Measurements from ENCODE around the gene MAPT. TPM values are rescaled to one million over a fixed set of nuclear protein-coding genes. Genes with fewer than 3 reads are reported as not detected.
A peak's percentile ranks its signal among the peaks of the same experiment; 100 is the strongest.

Gene MAPT
- total and polyA plus RNA-seq, 2 of the 13 experiments (the other 11 are each of a cell fraction or from before 2014, with no cell fraction given), result 2.1 to 2.8 TPM

DNA sequence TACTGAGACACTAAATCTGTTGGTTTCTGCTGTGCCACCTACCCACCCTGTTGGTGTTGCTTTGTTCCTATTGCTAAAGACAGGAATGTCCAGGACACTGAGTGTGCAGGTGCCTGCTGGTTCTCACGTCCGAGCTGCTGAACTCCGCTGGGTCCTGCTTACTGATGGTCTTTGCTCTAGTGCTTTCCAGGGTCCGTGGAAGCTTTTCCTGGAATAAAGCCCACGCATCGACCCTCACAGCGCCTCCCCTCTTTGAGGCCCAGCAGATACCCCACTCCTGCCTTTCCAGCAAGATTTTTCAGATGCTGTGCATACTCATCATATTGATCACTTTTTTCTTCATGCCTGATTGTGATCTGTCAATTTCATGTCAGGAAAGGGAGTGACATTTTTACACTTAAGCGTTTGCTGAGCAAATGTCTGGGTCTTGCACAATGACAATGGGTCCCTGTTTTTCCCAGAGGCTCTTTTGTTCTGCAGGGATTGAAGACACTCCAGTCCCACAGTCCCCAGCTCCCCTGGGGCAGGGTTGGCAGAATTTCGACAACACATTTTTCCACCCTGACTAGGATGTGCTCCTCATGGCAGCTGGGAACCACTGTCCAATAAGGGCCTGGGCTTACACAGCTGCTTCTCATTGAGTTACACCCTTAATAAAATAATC, 119.3 kb downstream of the MAPT start (continued):
- TF ChIP-seq, protein P1, sequence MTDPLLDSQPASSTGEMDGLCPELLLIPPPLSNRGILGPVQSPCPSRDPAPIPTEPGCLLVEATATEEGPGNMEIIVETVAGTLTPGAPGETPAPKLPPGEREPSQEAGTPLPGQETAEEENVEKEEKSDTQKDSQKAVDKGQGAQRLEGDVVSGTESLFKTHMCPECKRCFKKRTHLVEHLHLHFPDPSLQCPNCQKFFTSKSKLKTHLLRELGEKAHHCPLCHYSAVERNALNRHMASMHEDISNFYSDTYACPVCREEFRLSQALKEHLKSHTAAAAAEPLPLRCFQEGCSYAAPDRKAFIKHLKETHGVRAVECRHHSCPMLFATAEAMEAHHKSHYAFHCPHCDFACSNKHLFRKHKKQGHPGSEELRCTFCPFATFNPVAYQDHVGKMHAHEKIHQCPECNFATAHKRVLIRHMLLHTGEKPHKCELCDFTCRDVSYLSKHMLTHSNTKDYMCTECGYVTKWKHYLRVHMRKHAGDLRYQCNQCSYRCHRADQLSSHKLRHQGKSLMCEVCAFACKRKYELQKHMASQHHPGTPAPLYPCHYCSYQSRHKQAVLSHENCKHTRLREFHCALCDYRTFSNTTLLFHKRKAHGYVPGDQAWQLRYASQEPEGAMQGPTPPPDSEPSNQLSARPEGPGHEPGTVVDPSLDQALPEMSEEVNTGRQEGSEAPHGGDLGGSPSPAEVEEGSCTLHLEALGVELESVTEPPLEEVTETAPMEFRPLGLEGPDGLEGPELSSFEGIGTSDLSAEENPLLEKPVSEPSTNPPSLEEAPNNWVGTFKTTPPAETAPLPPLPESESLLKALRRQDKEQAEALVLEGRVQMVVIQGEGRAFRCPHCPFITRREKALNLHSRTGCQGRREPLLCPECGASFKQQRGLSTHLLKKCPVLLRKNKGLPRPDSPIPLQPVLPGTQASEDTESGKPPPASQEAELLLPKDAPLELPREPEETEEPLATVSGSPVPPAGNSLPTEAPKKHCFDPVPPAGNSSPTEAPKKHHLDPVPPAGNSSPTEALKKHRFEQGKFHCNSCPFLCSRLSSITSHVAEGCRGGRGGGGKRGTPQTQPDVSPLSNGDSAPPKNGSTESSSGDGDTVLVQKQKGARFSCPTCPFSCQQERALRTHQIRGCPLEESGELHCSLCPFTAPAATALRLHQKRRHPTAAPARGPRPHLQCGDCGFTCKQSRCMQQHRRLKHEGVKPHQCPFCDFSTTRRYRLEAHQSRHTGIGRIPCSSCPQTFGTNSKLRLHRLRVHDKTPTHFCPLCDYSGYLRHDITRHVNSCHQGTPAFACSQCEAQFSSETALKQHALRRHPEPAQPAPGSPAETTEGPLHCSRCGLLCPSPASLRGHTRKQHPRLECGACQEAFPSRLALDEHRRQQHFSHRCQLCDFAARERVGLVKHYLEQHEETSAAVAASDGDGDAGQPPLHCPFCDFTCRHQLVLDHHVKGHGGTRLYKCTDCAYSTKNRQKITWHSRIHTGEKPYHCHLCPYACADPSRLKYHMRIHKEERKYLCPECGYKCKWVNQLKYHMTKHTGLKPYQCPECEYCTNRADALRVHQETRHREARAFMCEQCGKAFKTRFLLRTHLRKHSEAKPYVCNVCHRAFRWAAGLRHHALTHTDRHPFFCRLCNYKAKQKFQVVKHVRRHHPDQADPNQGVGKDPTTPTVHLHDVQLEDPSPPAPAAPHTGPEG (CRISPR knock-in tag; IDR thresholded peaks at IDR 0.05), result 0 out of 2 replicates have a peak, but pooled peaks have one; percentile 47
- TF ChIP-seq PRPF4 (IDR thresholded peaks at IDR 0.05; ENCODE audit: low read depth, low read length, poor library complexity, severe bottlenecking) (no peak), LCORL (IDR thresholded peaks at IDR 0.05) (no peak), LCORL (CRISPR knock-in tag; IDR thresholded peaks at IDR 0.05) (peak; percentile 62; the same call in 1 of the 2 replicates), TAF15 (IDR thresholded peaks at IDR 0.05; ENCODE audit: low read depth, low read length, poor library complexity, severe bottlenecking) (no peak), DR1 (CRISPR knock-in tag; IDR thresholded peaks at IDR 0.05) (no peak), EHMT2 (IDR thresholded peaks at IDR 0.05; ENCODE audit: borderline replicate concordance, low read depth, low read length) (no peak), ZNF121 (CRISPR knock-in tag; IDR thresholded peaks at IDR 0.05) (no peak)
- TF ChIP-seq, protein P2, sequence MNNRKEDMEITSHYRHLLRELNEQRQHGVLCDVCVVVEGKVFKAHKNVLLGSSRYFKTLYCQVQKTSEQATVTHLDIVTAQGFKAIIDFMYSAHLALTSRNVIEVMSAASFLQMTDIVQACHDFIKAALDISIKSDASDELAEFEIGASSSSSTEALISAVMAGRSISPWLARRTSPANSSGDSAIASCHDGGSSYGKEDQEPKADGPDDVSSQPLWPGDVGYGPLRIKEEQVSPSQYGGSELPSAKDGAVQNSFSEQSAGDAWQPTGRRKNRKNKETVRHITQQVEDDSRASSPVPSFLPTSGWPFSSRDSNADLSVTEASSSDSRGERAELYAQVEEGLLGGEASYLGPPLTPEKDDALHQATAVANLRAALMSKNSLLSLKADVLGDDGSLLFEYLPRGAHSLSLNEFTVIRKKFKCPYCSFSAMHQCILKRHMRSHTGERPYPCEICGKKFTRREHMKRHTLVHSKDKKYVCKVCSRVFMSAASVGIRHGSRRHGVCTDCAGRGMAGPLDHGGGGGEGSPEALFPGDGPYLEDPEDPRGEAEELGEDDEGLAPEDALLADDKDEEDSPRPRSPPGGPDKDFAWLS (CRISPR knock-in tag; IDR thresholded peaks at IDR 0.05; ENCODE audit: borderline replicate concordance), result no peak
- TF ChIP-seq, protein P3, sequence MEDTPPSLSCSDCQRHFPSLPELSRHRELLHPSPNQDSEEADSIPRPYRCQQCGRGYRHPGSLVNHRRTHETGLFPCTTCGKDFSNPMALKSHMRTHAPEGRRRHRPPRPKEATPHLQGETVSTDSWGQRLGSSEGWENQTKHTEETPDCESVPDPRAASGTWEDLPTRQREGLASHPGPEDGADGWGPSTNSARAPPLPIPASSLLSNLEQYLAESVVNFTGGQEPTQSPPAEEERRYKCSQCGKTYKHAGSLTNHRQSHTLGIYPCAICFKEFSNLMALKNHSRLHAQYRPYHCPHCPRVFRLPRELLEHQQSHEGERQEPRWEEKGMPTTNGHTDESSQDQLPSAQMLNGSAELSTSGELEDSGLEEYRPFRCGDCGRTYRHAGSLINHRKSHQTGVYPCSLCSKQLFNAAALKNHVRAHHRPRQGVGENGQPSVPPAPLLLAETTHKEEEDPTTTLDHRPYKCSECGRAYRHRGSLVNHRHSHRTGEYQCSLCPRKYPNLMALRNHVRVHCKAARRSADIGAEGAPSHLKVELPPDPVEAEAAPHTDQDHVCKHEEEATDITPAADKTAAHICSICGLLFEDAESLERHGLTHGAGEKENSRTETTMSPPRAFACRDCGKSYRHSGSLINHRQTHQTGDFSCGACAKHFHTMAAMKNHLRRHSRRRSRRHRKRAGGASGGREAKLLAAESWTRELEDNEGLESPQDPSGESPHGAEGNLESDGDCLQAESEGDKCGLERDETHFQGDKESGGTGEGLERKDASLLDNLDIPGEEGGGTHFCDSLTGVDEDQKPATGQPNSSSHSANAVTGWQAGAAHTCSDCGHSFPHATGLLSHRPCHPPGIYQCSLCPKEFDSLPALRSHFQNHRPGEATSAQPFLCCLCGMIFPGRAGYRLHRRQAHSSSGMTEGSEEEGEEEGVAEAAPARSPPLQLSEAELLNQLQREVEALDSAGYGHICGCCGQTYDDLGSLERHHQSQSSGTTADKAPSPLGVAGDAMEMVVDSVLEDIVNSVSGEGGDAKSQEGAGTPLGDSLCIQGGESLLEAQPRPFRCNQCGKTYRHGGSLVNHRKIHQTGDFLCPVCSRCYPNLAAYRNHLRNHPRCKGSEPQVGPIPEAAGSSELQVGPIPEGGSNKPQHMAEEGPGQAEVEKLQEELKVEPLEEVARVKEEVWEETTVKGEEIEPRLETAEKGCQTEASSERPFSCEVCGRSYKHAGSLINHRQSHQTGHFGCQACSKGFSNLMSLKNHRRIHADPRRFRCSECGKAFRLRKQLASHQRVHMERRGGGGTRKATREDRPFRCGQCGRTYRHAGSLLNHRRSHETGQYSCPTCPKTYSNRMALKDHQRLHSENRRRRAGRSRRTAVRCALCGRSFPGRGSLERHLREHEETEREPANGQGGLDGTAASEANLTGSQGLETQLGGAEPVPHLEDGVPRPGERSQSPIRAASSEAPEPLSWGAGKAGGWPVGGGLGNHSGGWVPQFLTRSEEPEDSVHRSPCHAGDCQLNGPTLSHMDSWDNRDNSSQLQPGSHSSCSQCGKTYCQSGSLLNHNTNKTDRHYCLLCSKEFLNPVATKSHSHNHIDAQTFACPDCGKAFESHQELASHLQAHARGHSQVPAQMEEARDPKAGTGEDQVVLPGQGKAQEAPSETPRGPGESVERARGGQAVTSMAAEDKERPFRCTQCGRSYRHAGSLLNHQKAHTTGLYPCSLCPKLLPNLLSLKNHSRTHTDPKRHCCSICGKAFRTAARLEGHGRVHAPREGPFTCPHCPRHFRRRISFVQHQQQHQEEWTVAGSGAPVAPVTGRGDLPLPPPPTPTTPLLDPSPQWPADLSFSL (CRISPR knock-in tag; IDR thresholded peaks at IDR 0.05), result 0 out of 2 replicates have a peak, but pooled peaks have one; percentile 19

Measured in HepG2 (cell line).